ENCODE data around the gene ID3.
"Not testable (repeated sequence)": the region's sequence is repeated elsewhere in the genome, so short reads cannot be mapped to it uniquely, and the experiment has no call there.

The ID3 gene

GRCh38 chr1:23585321-23586022, 26.2 kb upstream of the ID3 start:
- H3K27ac ChIP-seq: no peak overlapping the region

GRCh38 chr1:23583727-23584126, 24.4 kb upstream of the ID3 start:
- H3K27ac ChIP-seq: not testable (repeated sequence)

More at GRCh38 chr1:23585321-23586022, 26.2 kb upstream of the ID3 start:
- TF ChIP-seq ZFX (IDR thresholded peaks at IDR 0.05; ENCODE audit: borderline replicate concordance) (no peak), CTCF (IDR thresholded peaks at IDR 0.05) (no peak)

- TF ChIP-seq ZFX (IDR thresholded peaks at IDR 0.05; ENCODE audit: borderline replicate concordance) (no peak), CTCF (IDR thresholded peaks at IDR 0.05) (no peak)
These were observed 23.5 kb upstream of the ID3 start for GRCh38 chr1:23582820-23583219.

GRCh38 chr1:23581219-23581618, 21.9 kb upstream of the ID3 start:
- no peak overlapping the region for H3K27ac ChIP-seq

More at GRCh38 chr1:23582820-23583219, 23.5 kb upstream of the ID3 start:
- no peak overlapping the region for H3K27ac ChIP-seq

GRCh38 chr1:23578997-23579363, 19.7 kb upstream of the ID3 start:
- H3K27ac ChIP-seq: no peak overlapping the region
- TF ChIP-seq CTCF (IDR thresholded peaks at IDR 0.05): no peak

More at GRCh38 chr1:23581219-23581618, 21.9 kb upstream of the ID3 start:
- no peak for TF ChIP-seq CTCF (IDR thresholded peaks at IDR 0.05)
- no peak for TF ChIP-seq ZFX (IDR thresholded peaks at IDR 0.05; ENCODE audit: borderline replicate concordance)

- TF ChIP-seq ZFX (IDR thresholded peaks at IDR 0.05; ENCODE audit: borderline replicate concordance): no peak
- no peak for TF ChIP-seq CTCF (IDR thresholded peaks at IDR 0.05)
- H3K27ac ChIP-seq: 0 out of 2 replicates have a peak overlapping the region, but pooled peaks have one; percentile 28
These were observed 19.2 kb upstream of the ID3 start for GRCh38 chr1:23578311-23578996.

GRCh38 chr1:23577056-23578004, 18.0 kb upstream of the ID3 start:
- no peak for TF ChIP-seq ZFX (IDR thresholded peaks at IDR 0.05; ENCODE audit: borderline replicate concordance)
- TF ChIP-seq CTCF (IDR thresholded peaks at IDR 0.05): no peak
- peak overlapping the region; percentile 28; the same call in 1 of the 2 replicates for H3K27ac ChIP-seq
